DMS79 (cell line): ENCODE measurements around the gene IRF8.
"Not testable (repeated sequence)": the region's sequence is repeated elsewhere in the genome, so short reads cannot be mapped to it uniquely, and the experiment has no call there.

ENCODE experiments used
- DNase-seq: peaks from one replicate; lab custom pipeline; 2025; lab: John Stamatoyannopoulos, UW

IRF8 gene

GRCh38 chr16:85894266-85894665 is 4.7 kb upstream of the IRF8 start:
- peak; percentile 63 for DNase-seq

GRCh38 chr16:85897382-85897781 is 1.6 kb upstream of the IRF8 start:
- no peak for DNase-seq

- no peak for DNase-seq
Observed at GRCh38 chr16:85899444-85899843, 482 bp downstream of the IRF8 start.

GRCh38 chr16:85900027-85900792 is 1.2 kb downstream of the IRF8 start:
- DNase-seq, result no peak

- no peak for DNase-seq
Observed at GRCh38 chr16:85901110-85901509, 2.1 kb downstream of the IRF8 start.

GRCh38 chr16:85901773-85902365 is 2.9 kb downstream of the IRF8 start:
- no peak for DNase-seq

GRCh38 chr16:85902366-85903155 is 3.6 kb downstream of the IRF8 start:
- DNase-seq, result no peak

GRCh38 chr16:85903559-85903958 is 4.6 kb downstream of the IRF8 start:
- DNase-seq, result no peak

GRCh38 chr16:85905110-85906095 is 6.4 kb downstream of the IRF8 start:
- no peak for DNase-seq

- no peak for DNase-seq
Observed at GRCh38 chr16:85906349-85906748, 7.4 kb downstream of the IRF8 start.

- DNase-seq, result not testable (repeated sequence)
Observed at GRCh38 chr16:85907231-85907630, 8.3 kb downstream of the IRF8 start.

- no peak for DNase-seq
Observed at GRCh38 chr16:85908444-85908843, 9.5 kb downstream of the IRF8 start.

GRCh38 chr16:85908889-85909589 is 10.1 kb downstream of the IRF8 start:
- DNase-seq, result no peak

GRCh38 chr16:85909932-85910853 is 11.2 kb downstream of the IRF8 start:
- DNase-seq, result no peak

- DNase-seq, result no peak
Observed at GRCh38 chr16:85910854-85911247, 11.9 kb downstream of the IRF8 start.

- no peak for DNase-seq
Observed at GRCh38 chr16:85911251-85911930, 12.4 kb downstream of the IRF8 start.

- no peak for DNase-seq
Observed at GRCh38 chr16:85912211-85912974, 13.4 kb downstream of the IRF8 start.

- no peak for DNase-seq
Observed at GRCh38 chr16:85913141-85913601, 14.2 kb downstream of the IRF8 start.
